Right lobe of liver (tissue), 6 donors: ENCODE data around the gene FAXDC2. TPM values are rescaled to one million over a fixed set of nuclear protein-coding genes. Genes with fewer than 3 reads are reported as not detected.
"Not testable (repeated sequence)": the region's sequence is repeated elsewhere in the genome, so short reads cannot be mapped to it uniquely, and the experiment has no call there.

ENCODE experiments used
- ATAC-seq, 4 donors: fragments of 200-7000 bp; cut with Tn5 transposase; one replicate each; pipeline ENCODE4 v1.9.1; 2020; ENCODE audit warnings: mild to moderate bottlenecking in 4 of 4, moderate library complexity in 4 of 4
- DNase-seq, 3 donors: peaks; one replicate each; pipeline ENCODE4 v3.0.0-alpha.2; 2020
- H3K27ac ChIP-seq, 3 donors: fragments of 200-600 bp; one replicate each; pipeline ENCODE4 v1.8.0; 2022
- H3K27me3 ChIP-seq, 2 donors: fragments of 200-600 bp; one replicate each; pipeline ENCODE4 v1.8.0; 2022
- H3K36me3 ChIP-seq, 4 donors: fragments of 200-600 bp; sonication (generic) in 1 of 4; one replicate each; pipeline versions ENCODE4 v1.5.1 to v1.8.0; 2017 to 2022; ENCODE audit warnings: control low read depth in 1 of 4
- H3K4me1 ChIP-seq, 4 donors: fragments of 200-600 bp; sonication (generic) in 1 of 4; one replicate each; pipeline versions ENCODE4 v1.5.1 to v1.8.0; 2017 to 2022; ENCODE audit warnings: control low read depth in 1 of 4
- H3K4me3 ChIP-seq, 3 donors: fragments of 200-600 bp; one replicate each; pipeline ENCODE4 v1.8.0; 2022
- H3K9me3 ChIP-seq, 4 donors: fragments of 200-600 bp; sonication (generic) in 1 of 4; one replicate each; pipeline versions ENCODE4 v1.5.1 to v1.8.0; 2017 to 2022; ENCODE audit warnings: control low read depth in 1 of 4
- POLR2A ChIP-seq: fragments of 450-650 bp; IDR thresholded peaks from one replicate; pipeline ENCODE4 v1.6.1; 2017; ENCODE audit warnings: antibody characterized with exemption, mild to moderate bottlenecking
- WGBS: methylation state at CpG from one replicate; pipeline ENCODE4 v1.1.6; 2018; ENCODE audit warnings: low coverage, low lambda C conversion rate; ENCODE audit not compliant: insufficient coverage; ENCODE audit errors: missing lambda C conversion rate; 5-methylcytosine and 5-hydroxymethylcytosine counted together
- intact Hi-C, 2 donors: fragments of 100-400 bp; cut with DNase I; formaldehyde crosslinking; loops; one replicate each; pipeline versions ENCODE4 v1.11.2 to v1.14.1; 2022
- total RNA-seq, 6 experiments: library from RNA; depleted of rRNA in 2 of 6; stranded (reverse); fragments of >200 nt in 2 of 6; fragmentation: NEBNext Ultra II Directional in 3 of 6; extraction: Animal tissue kit (Norgen Biotek cat#: 25700) in 3 of 6; gene quantifications; one replicate each; pipeline versions ENCODE4 v1.1.0 to v1.2.4, GENCODE V29; 2016 to 2023
- TF ChIP-seq, protein P1 (sequence below), 4 donors: fragments of 200-600 bp in 3 of 4; fragments of 450-650 bp in 1 of 4; IDR thresholded peaks; one replicate each; pipeline versions ENCODE4 v1.5.1 to v1.8.0; 2016 to 2022; ENCODE audit warnings: antibody characterized with exemption in 4 of 4, mild to moderate bottlenecking in 2 of 4
- donor health status: DM: no; HTN: yes; CAD: no.
- donor health status: DM: no; HTN: no; CAD: no.
- donor health status: DM: no; HTN: no; CAD: no.
- donor health status: DM: no; HTN: yes; CAD: no.
- donor health status: DM: no; HTN: yes; CAD: no.

The FAXDC2 gene
- total RNA-seq, 6 experiments from 2014 or later, result 27.3 to 98.1 (median 53.2) TPM

DNA sequence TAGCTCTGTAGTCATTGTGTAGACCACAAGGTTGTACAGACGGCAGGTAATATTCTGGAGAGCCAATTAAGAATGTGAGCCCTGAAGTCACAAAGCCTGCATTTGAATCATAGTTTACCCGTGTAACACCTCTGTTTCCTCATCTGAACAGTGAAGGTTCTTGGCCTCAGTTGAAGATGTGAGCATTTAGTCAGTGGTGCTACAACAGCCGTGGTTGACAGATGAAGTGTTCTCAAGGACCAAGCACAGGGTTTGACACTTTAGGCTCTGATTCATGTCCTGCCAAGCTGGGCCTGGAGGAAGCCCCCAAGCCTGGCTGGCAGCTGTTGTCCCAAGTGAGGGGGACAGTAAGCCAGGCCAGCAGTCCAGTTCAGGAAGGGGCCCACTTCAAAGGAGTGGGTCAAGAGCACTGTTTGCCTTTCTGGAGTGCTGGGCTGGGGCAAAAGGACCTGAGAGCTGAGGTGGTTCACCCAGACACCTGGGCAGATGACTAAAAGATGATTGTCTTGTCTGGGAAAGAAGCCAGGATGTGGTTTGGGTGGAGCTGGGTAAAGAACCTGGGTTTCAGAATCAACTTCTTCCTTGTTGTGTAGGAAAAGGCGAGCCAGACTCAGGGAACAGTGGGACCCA lies 20.7 kb downstream of the FAXDC2 start:
- peak in 2 of 4 donors; percentile 14 to 71 for ATAC-seq
- Histone ChIP-seq H3K36me3 (peaks cover 0 to 41% (median 12%) of the 10 kb centered on the region in 4 donors), H3K4me1 (peaks cover 0 to 15% (median 0%) of the 10 kb centered on the region in 4 donors), H3K4me3 (no peak overlapping the region), H3K27ac (no peak overlapping the region), H3K9me3 (no peaks in the 10 kb centered on the region), H3K27me3 (no peaks in the 10 kb centered on the region)
- WGBS, result 50% methylated on average over 1 of the region's 4 CpGs
- DNase-seq, result no peak
- intact Hi-C loops, result no loop called here
- TF ChIP-seq, protein P1, sequence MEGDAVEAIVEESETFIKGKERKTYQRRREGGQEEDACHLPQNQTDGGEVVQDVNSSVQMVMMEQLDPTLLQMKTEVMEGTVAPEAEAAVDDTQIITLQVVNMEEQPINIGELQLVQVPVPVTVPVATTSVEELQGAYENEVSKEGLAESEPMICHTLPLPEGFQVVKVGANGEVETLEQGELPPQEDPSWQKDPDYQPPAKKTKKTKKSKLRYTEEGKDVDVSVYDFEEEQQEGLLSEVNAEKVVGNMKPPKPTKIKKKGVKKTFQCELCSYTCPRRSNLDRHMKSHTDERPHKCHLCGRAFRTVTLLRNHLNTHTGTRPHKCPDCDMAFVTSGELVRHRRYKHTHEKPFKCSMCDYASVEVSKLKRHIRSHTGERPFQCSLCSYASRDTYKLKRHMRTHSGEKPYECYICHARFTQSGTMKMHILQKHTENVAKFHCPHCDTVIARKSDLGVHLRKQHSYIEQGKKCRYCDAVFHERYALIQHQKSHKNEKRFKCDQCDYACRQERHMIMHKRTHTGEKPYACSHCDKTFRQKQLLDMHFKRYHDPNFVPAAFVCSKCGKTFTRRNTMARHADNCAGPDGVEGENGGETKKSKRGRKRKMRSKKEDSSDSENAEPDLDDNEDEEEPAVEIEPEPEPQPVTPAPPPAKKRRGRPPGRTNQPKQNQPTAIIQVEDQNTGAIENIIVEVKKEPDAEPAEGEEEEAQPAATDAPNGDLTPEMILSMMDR (IDR thresholded peaks at IDR 0.05), result no peak
- no peak for TF ChIP-seq POLR2A

DNA sequence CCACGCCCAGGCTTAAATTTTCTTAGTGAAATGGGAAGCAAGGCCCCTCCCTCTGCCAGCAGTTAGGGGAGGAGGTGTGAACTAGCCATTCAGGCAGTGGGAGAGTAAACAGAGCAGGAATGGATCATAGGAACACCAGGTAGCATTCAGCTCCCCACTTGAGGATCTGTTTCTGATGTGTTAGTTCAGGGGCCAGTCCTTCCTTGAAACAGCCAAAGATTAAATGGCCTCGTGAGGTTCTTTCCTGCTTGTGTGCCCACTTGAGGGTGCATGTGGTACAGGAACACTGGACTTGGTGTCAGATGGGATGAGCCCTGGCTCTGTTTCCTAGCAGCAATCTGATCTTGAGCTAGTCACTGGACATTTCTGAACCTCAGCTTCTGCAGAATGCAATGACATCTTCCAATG lies 21.2 kb downstream of the FAXDC2 start:
- no peak for ATAC-seq
- no CpG with 5 or more reads among the region's 2 CpGs for WGBS

DNA sequence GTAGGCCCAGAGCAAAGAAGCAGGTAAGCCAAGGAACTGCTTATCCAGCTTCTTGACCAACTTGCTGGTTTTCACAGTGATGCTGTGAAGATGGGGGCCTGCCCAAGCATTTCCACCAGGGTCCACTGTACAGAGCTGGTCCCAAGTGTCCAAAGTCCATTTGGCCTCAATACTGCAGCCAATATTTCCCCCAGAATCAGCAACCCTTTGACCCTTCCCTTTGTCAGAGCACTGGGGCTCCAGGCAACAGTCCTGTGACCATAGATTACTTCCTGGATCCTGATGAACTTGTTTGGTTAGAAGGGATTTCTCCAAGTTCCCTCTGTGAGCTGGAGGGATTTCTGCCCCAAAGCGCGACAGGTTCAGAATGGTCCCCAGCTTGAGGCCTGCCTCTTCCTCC lies 26.3 kb downstream of the FAXDC2 start:
- no peak for DNase-seq
- TF ChIP-seq POLR2A, result no peak
- TF ChIP-seq, protein P1 (IDR thresholded peaks at IDR 0.05), result no peak
- Histone ChIP-seq H3K36me3 (peaks cover 0 to 63% (median 19%) of the 10 kb centered on the region in 4 donors), H3K4me1 (peaks cover 0 to 6% (median 0%) of the 10 kb centered on the region in 4 donors), H3K27me3 (no peaks in the 10 kb centered on the region), H3K27ac (no peak overlapping the region), H3K9me3 (no peaks in the 10 kb centered on the region), H3K4me3 (no peak overlapping the region)
- ATAC-seq, result peak in 3 of 4 donors; percentile 29 to 61 (median 52)
- WGBS, result 93% methylated on average over 2 of the region's 2 CpGs
- intact Hi-C loops, result no loop called here

More for the DNA sequence above, 21.2 kb downstream of the FAXDC2 start:
- intact Hi-C loops, result no loop called here
- H3K4me3 ChIP-seq, result no peak overlapping the region
- no peaks in the 10 kb centered on the region for H3K27me3 ChIP-seq
- H3K36me3 ChIP-seq, result peaks cover 0 to 41% (median 12%) of the 10 kb centered on the region in 4 donors
- H3K9me3 ChIP-seq, result no peaks in the 10 kb centered on the region
- no peak for DNase-seq
- H3K4me1 ChIP-seq, result peaks cover 0 to 17% (median 0%) of the 10 kb centered on the region in 4 donors
- H3K27ac ChIP-seq, result no peak overlapping the region
- TF ChIP-seq, protein P1 (IDR thresholded peaks at IDR 0.05), result no peak
- no peak for TF ChIP-seq POLR2A

DNA sequence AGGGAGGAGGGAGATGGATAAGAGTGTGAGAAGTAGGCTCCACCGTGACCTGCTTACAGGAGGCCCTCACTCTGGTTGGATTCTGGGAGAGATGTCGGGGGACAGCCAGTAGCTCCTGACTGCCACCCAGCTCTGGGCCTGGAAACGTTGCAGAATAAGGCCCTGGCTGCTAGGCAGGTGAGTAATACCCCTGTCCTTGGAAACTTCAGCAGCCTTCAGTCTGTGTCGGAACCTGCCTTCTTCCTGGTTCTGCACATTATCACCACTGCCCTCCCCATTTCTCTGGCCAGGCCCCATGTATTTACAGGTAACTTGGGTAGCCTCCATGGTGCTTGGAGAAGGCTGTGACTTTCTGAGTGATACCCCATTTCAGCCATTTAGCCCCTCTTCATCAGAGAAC lies 26.8 kb downstream of the FAXDC2 start:
- peaks cover 0 to 63% (median 19%) of the 10 kb centered on the region in 4 donors for H3K36me3 ChIP-seq
- no CpG with 5 or more reads among the region's 4 CpGs for WGBS

DNA sequence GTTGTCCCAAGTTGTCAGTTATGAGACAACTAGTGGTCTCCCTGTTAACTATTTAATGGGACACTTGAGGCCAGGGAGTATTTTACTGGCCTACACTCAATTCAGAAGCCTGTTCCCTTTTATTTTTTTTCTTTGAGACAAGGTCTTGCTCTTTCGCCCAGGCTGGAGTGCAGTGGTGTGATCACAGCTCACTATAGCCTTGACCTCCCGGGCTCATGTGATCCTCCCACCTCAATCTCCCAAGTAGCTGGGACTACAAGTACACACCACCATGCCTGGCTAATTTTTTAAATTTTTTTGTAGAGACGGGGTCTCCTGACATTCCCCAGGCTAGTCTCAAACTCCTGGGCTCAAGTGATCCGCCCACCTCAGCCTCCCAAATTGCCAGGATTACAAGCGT lies 27.5 kb downstream of the FAXDC2 start:
- H3K4me3 ChIP-seq, H3K27ac ChIP-seq, intact Hi-C loops, H3K27me3 ChIP-seq, ATAC-seq, H3K9me3 ChIP-seq, H3K4me1 ChIP-seq, DNase-seq: not testable (repeated sequence)
- 100% methylated on average over 2 of the region's 5 CpGs for WGBS
- H3K36me3 ChIP-seq, result peaks cover 0 to 60% (median 19%) of the 10 kb centered on the region in 4 donors

More for the DNA sequence above, 26.8 kb downstream of the FAXDC2 start:
- peak in 2 of 4 donors; percentile 17 to 30 for ATAC-seq
- DNase-seq, result no peak
- no peaks in the 10 kb centered on the region for H3K9me3 ChIP-seq
- no peaks in the 10 kb centered on the region for H3K27me3 ChIP-seq
- intact Hi-C loops, result no loop called here
- H3K4me1 ChIP-seq, result peaks cover 0 to 6% (median 0%) of the 10 kb centered on the region in 4 donors
- no peak overlapping the region for H3K27ac ChIP-seq
- no peak overlapping the region for H3K4me3 ChIP-seq
- TF ChIP-seq, protein P1 (IDR thresholded peaks at IDR 0.05), result no peak
- TF ChIP-seq POLR2A, result no peak
